Mesenchymal stem cell (in vitro differentiated cells and primary cell): ENCODE results near the gene PARD3.

ENCODE experiments used
- DNase-seq: peaks from one replicate; pipeline ENCODE4 v3.0.0-alpha.2; 2013
- H2AFZ ChIP-seq: one replicate; pipeline ENCODE4 v1.6.1; 2013; ENCODE audit warnings: low read depth, mild to moderate bottlenecking, control low read depth, inconsistent platforms, low read length, moderate library complexity
- H2AK5ac ChIP-seq: 2 replicates; pipeline ENCODE4 v1.6.1; 2013; ENCODE audit warnings: low read length, moderate library complexity, mild to moderate bottlenecking, inconsistent platforms; ENCODE audit not compliant: severe bottlenecking
- H2BK120ac ChIP-seq: one replicate; pipeline ENCODE4 v1.6.1; 2013; ENCODE audit warnings: low read depth, mild to moderate bottlenecking, inconsistent platforms, low read length, moderate library complexity
- H2BK12ac ChIP-seq, 2 experiments: one replicate each; pipeline ENCODE4 v1.6.1; 2013; ENCODE audit warnings: inconsistent platforms in 2 of 2, low read length in 2 of 2, mild to moderate bottlenecking in 2 of 2, moderate library complexity in 2 of 2, control low read depth in 1 of 2
- H2BK15ac ChIP-seq: one replicate; pipeline ENCODE4 v1.6.1; 2013; ENCODE audit warnings: mild to moderate bottlenecking, low read depth, inconsistent platforms; ENCODE audit not compliant: poor library complexity, severe bottlenecking
- H2BK5ac ChIP-seq: 2 replicates; pipeline ENCODE4 v1.6.1; 2013; ENCODE audit warnings: low read depth, mild to moderate bottlenecking, low read length, control low read depth, inconsistent platforms; ENCODE audit not compliant: poor library complexity, severe bottlenecking
- H3K14ac ChIP-seq, 2 experiments: one replicate each; pipeline ENCODE4 v1.6.1; 2013; ENCODE audit warnings: inconsistent platforms in 2 of 2, low read length in 2 of 2, control low read depth in 1 of 2, mild to moderate bottlenecking in 1 of 2, moderate library complexity in 1 of 2
- H3K18ac ChIP-seq, 2 experiments: one replicate each; pipeline ENCODE4 v1.6.1; 2013; ENCODE audit warnings: inconsistent platforms in 2 of 2, low read length in 2 of 2, control low read depth in 1 of 2, low read depth in 1 of 2, mild to moderate bottlenecking in 1 of 2
- H3K23ac ChIP-seq, 2 experiments: one replicate each; pipeline ENCODE4 v1.6.1; 2013; ENCODE audit warnings: inconsistent platforms in 2 of 2, low read length in 2 of 2, mild to moderate bottlenecking in 2 of 2, moderate library complexity in 2 of 2, control low read depth in 1 of 2
- H3K27ac ChIP-seq: 2 replicates; pipeline ENCODE4 v1.5.1; 2013; ENCODE audit warnings: mild to moderate bottlenecking, moderate library complexity, low read length, control low read depth, inconsistent platforms; ENCODE audit not compliant: poor library complexity, severe bottlenecking
- H3K27me3 ChIP-seq, 2 experiments: 2 replicates each; pipeline versions ENCODE4 v1.6.1 to v1.7.0; 2013; ENCODE audit warnings: low read length in 2 of 2, mild to moderate bottlenecking in 2 of 2, moderate library complexity in 2 of 2, control low read depth in 1 of 2, inconsistent platforms in 1 of 2; ENCODE audit not compliant: control insufficient read depth in 1 of 2, insufficient read depth in 1 of 2
- H3K36me3 ChIP-seq, 2 experiments: 2 replicates each; pipeline versions ENCODE4 v1.6.1 to v1.7.0; 2013; ENCODE audit warnings: low read length in 2 of 2, control low read depth in 1 of 2, inconsistent platforms in 1 of 2, low read depth in 1 of 2, mild to moderate bottlenecking in 1 of 2; ENCODE audit not compliant: insufficient read depth in 2 of 2, control insufficient read depth in 1 of 2
- H3K4ac ChIP-seq, 2 experiments: one replicate each; pipeline ENCODE4 v1.6.1; 2013; ENCODE audit warnings: inconsistent platforms in 2 of 2, low read length in 2 of 2, mild to moderate bottlenecking in 2 of 2, moderate library complexity in 2 of 2, control low read depth in 1 of 2, low read depth in 1 of 2
- H3K4me1 ChIP-seq: 2 replicates; pipeline ENCODE4 v1.6.1; 2013; ENCODE audit warnings: low read depth, low read length, control low read depth; ENCODE audit not compliant: control insufficient read depth, insufficient read depth
- H3K4me2 ChIP-seq: 2 replicates; pipeline ENCODE4 v1.6.1; 2013; ENCODE audit warnings: low read length, mild to moderate bottlenecking, inconsistent platforms; ENCODE audit not compliant: poor library complexity, severe bottlenecking
- H3K4me3 ChIP-seq, 2 experiments: 2 replicates each; pipeline versions ENCODE4 v1.5.1 to v1.7.0; 2013; ENCODE audit warnings: low read length in 2 of 2, mild to moderate bottlenecking in 2 of 2, control low read depth in 1 of 2, low read depth in 1 of 2; ENCODE audit not compliant: insufficient read depth in 1 of 2
- H3K79me1 ChIP-seq: replicated peaks from 2 replicates; pipeline ENCODE4 v1.6.1; 2013; ENCODE audit warnings: mild to moderate bottlenecking, control low read depth, low read length, inconsistent platforms; ENCODE audit not compliant: poor library complexity, severe bottlenecking
- H3K9ac ChIP-seq: 2 replicates; pipeline ENCODE4 v1.7.0; 2013; ENCODE audit warnings: mild to moderate bottlenecking, low read length, moderate library complexity
- H3K9me3 ChIP-seq: 2 replicates; pipeline ENCODE4 v1.7.0; 2013; ENCODE audit warnings: mild to moderate bottlenecking, low read length; ENCODE audit not compliant: control insufficient read depth
- H4K8ac ChIP-seq: one replicate; pipeline ENCODE4 v1.6.1; 2013; ENCODE audit warnings: inconsistent platforms, mild to moderate bottlenecking, low read length, moderate library complexity
- H4K91ac ChIP-seq: one replicate; pipeline ENCODE4 v1.6.1; 2013; ENCODE audit warnings: mild to moderate bottlenecking, low read length, inconsistent platforms
- WGBS: methylation state at CpG from one replicate; pipeline ENCODE4 v1.1.7; 2013; ENCODE audit warnings: mixed read lengths; 5-methylcytosine and 5-hydroxymethylcytosine counted together

The PARD3 gene

GRCh38 chr10:34467364-34467763, 347.7 kb downstream of the PARD3 start:
- no peak overlapping the region for H2BK5ac ChIP-seq
- H3K79me1 ChIP-seq = peaks cover 20% of the 10 kb centered on the region
- WGBS = 99% methylated on average over 3 of the region's 3 CpGs

GRCh38 chr10:34465678-34466077, 349.4 kb downstream of the PARD3 start:
- H2BK5ac ChIP-seq = no peak overlapping the region
- no peaks in the 10 kb centered on the region for H3K27me3 ChIP-seq
- H2BK120ac ChIP-seq = no peak overlapping the region
- no peak overlapping the region for H4K91ac ChIP-seq
- no peak overlapping the region for H2BK12ac ChIP-seq
- H3K4me1 ChIP-seq = no peaks in the 10 kb centered on the region
- WGBS = 83% methylated on average over 2 of the region's 3 CpGs
- H3K14ac ChIP-seq = no peak overlapping the region
- H2AFZ ChIP-seq = no peak overlapping the region
- no peak overlapping the region for H2AK5ac ChIP-seq
- no peak overlapping the region for H3K4me3 ChIP-seq
- H3K9me3 ChIP-seq = no peaks in the 10 kb centered on the region
- H3K36me3 ChIP-seq = peaks cover 10 to 11% of the 10 kb centered on the region in 2 experiments
- H3K4me2 ChIP-seq = no peak overlapping the region
- no peak overlapping the region for H3K23ac ChIP-seq
- no peak overlapping the region for H3K18ac ChIP-seq
- H2BK15ac ChIP-seq = no peak overlapping the region
- peak overlapping the region; percentile 32 for H3K27ac ChIP-seq
- H3K9ac ChIP-seq = no peak overlapping the region
- no peak overlapping the region for H3K4ac ChIP-seq
- no peak for DNase-seq
- no peak overlapping the region for H4K8ac ChIP-seq
- peaks cover 19% of the 10 kb centered on the region for H3K79me1 ChIP-seq

More at GRCh38 chr10:34467364-34467763, 347.7 kb downstream of the PARD3 start:
- Histone ChIP-seq H3K27me3 (no peaks in the 10 kb centered on the region), H3K4ac (no peak overlapping the region), H2AFZ (no peak overlapping the region), H3K9me3 (no peaks in the 10 kb centered on the region), H3K23ac (no peak overlapping the region), H2AK5ac (no peak overlapping the region), H3K27ac (no peak overlapping the region), H3K4me2 (no peak overlapping the region), H4K8ac (no peak overlapping the region), H2BK12ac (no peak overlapping the region), H4K91ac (no peak overlapping the region), H3K9ac (no peak overlapping the region), H2BK15ac (no peak overlapping the region), H3K14ac (no peak overlapping the region), H3K4me3 (no peak overlapping the region), H3K4me1 (no peaks in the 10 kb centered on the region), H3K36me3 (peaks cover 10 to 11% of the 10 kb centered on the region in 2 experiments), H2BK120ac (no peak overlapping the region), H3K18ac (no peak overlapping the region)
- DNase-seq = no peak

GRCh38 chr10:34464591-34464990, 350.5 kb downstream of the PARD3 start:
- Histone ChIP-seq H3K23ac (no peak overlapping the region), H3K4ac (no peak overlapping the region), H2BK12ac (no peak overlapping the region), H3K9ac (no peak overlapping the region), H2BK5ac (no peak overlapping the region), H2AFZ (no peak overlapping the region), H3K9me3 (no peaks in the 10 kb centered on the region), H2AK5ac (no peak overlapping the region), H3K18ac (no peak overlapping the region), H4K91ac (no peak overlapping the region), H3K27ac (no peak overlapping the region), H3K4me3 (no peak overlapping the region), H3K27me3 (no peaks in the 10 kb centered on the region), H3K79me1 (peaks cover 16% of the 10 kb centered on the region), H2BK15ac (no peak overlapping the region), H3K36me3 (peaks cover 5 to 8% of the 10 kb centered on the region in 2 experiments), H4K8ac (no peak overlapping the region), H2BK120ac (no peak overlapping the region), H3K14ac (no peak overlapping the region), H3K4me1 (no peaks in the 10 kb centered on the region), H3K4me2 (no peak overlapping the region)
- DNase-seq = no peak

- Histone ChIP-seq H3K4me2 (no peak overlapping the region), H4K91ac (no peak overlapping the region), H3K9ac (no peak overlapping the region), H3K36me3 (peaks cover 3 to 5% of the 10 kb centered on the region in 2 experiments), H2BK5ac (no peak overlapping the region), H2BK12ac (no peak overlapping the region), H3K27ac (peak overlapping the region; percentile 35), H2BK15ac (no peak overlapping the region), H2AFZ (no peak overlapping the region), H3K23ac (no peak overlapping the region), H3K4me3 (no peak overlapping the region), H3K4me1 (no peaks in the 10 kb centered on the region), H3K9me3 (no peaks in the 10 kb centered on the region), H3K79me1 (peaks cover 16% of the 10 kb centered on the region), H2AK5ac (no peak overlapping the region), H3K18ac (no peak overlapping the region), H2BK120ac (no peak overlapping the region), H4K8ac (no peak overlapping the region), H3K4ac (no peak overlapping the region), H3K27me3 (no peaks in the 10 kb centered on the region), H3K14ac (no peak overlapping the region)
- no peak for DNase-seq
- WGBS = 80% methylated on average over 3 of the region's 3 CpGs
Measured at GRCh38 chr10:34464000-34464399, 351.1 kb downstream of the PARD3 start.
